ENCODE results near the gene SLC16A8.

GRCh38 chr22:38062791-38063190 is 21.2 kb downstream of the SLC16A8 start:
- TF ChIP-seq EZH2 (IDR thresholded peaks at IDR 0.05; ENCODE audit: borderline replicate concordance, low read depth, low read length, severe bottlenecking), result no peak
- TF ChIP-seq CTCF (IDR thresholded peaks at IDR 0.05; ENCODE audit: borderline replicate concordance, extremely low read depth, low read length, poor library complexity, severe bottlenecking), result no peak

Measured in DND-41 (cell line).